ENCODE results near the gene DAB2.

DAB2 gene

GRCh38 chr5:39400713-39401578 lies 23.8 kb downstream of the DAB2 start:
- H3K4me3 ChIP-seq (ENCODE audit: low read length) = no peak overlapping the region
- no peak for DNase-seq (ENCODE audit: low read depth)
- TF ChIP-seq, protein P1, sequence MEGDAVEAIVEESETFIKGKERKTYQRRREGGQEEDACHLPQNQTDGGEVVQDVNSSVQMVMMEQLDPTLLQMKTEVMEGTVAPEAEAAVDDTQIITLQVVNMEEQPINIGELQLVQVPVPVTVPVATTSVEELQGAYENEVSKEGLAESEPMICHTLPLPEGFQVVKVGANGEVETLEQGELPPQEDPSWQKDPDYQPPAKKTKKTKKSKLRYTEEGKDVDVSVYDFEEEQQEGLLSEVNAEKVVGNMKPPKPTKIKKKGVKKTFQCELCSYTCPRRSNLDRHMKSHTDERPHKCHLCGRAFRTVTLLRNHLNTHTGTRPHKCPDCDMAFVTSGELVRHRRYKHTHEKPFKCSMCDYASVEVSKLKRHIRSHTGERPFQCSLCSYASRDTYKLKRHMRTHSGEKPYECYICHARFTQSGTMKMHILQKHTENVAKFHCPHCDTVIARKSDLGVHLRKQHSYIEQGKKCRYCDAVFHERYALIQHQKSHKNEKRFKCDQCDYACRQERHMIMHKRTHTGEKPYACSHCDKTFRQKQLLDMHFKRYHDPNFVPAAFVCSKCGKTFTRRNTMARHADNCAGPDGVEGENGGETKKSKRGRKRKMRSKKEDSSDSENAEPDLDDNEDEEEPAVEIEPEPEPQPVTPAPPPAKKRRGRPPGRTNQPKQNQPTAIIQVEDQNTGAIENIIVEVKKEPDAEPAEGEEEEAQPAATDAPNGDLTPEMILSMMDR (conservative IDR thresholded peaks at IDR 0.05; ENCODE audit: low read length) = no peak

DNA sequence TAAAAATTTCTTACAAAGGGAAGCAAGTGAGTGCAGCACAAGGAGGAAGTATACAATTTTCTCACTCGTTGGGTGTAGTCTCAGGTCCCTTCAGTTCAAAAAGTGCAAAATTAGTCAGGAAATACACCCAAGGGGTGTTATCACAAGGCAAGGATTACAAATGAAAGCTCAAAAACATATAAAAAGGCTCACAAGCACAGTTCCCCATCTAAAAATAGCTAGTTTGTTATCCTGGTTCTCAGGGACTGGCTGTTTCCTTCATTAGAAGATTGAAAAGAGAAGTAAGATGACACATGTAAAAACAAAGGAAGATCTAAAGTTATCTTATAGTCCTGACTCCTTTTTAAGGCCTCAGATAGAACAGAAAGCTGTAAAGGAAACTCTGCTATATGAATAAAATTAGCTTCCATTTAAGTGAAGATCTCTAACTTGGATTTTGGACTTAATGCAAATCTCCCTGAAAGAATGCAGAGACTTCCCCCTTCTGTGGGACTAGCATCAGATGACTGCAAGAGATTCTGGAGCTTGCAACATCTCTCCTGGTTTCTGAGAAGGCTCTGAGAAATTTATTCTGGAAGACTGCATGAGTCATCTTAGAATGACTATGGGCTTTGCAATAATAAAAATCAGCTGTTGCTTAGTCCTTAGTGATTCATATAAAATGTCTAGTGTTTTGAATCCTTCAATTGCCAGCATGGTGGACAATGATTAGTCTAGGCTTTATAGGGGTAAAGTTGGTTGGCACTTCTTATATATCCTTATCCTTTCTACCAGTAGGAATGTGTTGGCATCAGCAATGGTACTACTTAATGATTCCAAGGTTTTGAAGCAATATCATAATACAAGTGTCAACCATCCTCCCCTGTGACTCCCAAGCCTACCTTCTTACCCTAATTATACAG lies 25.4 kb downstream of the DAB2 start:
- TF ChIP-seq, protein P1 (conservative IDR thresholded peaks at IDR 0.05; ENCODE audit: low read length) = no peak
- H3K4me3 ChIP-seq (ENCODE audit: low read length) = 0 out of 2 replicates have a peak overlapping the region, but pooled peaks have one; percentile 7
- peak; percentile 97 for DNase-seq (ENCODE audit: low read depth)

DNA sequence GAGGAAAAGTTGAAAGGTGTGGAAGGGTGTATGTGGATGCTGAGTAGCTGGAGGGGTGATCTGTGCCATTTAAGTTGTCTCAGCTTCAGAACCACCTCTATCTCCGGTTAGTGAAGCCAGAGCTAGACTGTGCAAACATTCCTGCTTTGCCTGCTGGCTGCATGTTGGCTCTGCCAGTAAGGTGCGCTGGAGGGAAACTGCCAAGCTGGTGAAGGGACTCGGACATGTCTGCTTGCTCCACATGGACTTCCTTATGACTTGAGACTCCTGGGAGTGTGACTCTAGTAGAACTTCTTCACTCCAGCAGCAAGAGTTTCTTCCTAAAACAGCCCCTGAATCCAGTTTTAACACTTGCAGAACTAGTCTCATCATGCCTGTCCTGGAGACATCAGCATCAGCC lies 27.9 kb downstream of the DAB2 start:
- no peak overlapping the region for H3K4me3 ChIP-seq (ENCODE audit: low read length)
- TF ChIP-seq, protein P1 (conservative IDR thresholded peaks at IDR 0.05; ENCODE audit: low read length) = no peak
- DNase-seq (ENCODE audit: low read depth) = no peak

DNA sequence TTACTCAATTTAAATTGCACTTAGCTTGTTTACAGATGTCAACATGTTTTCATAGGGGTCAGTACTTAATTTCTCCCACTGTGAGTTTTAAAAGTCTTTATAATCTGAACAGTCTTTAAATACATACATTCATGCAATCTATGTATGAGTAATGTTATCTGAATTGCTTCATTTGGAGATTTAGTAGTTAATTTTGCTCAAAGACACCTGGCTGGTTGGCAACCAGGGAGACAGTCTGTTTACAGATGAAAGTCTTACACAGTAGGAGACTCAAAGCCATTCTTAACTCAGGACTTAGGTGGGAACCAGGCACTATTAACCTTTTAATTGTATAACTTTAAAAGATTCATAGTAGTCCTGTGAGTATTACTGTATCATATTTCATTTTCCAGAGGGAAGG lies 29.3 kb downstream of the DAB2 start:
- no peak for DNase-seq (ENCODE audit: low read depth)
- TF ChIP-seq, protein P1 (conservative IDR thresholded peaks at IDR 0.05; ENCODE audit: low read length) = no peak
- no peak overlapping the region for H3K4me3 ChIP-seq (ENCODE audit: low read length)

DNA sequence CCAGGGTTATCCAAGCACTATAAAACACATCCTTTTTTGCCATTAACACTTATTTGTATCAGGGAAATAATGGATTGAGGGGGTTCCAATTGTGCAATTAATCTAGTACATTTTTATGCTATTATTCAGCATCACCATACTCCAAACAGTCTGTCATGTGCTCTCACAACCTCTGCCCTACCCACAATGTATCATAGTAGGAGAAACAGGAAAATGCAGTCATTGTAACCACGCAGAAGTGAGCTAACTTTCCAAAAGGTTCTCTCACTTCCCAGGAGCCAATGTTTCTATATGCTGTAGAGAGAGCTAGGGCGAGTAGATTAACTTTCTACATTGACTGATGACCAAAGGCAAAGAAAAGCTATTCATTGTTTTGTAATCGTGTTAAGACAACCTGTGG lies 29.8 kb downstream of the DAB2 start:
- no peak overlapping the region for H3K4me3 ChIP-seq (ENCODE audit: low read length)
- TF ChIP-seq, protein P1 (conservative IDR thresholded peaks at IDR 0.05; ENCODE audit: low read length) = no peak
- peak; percentile 75 for DNase-seq (ENCODE audit: low read depth)

DNA sequence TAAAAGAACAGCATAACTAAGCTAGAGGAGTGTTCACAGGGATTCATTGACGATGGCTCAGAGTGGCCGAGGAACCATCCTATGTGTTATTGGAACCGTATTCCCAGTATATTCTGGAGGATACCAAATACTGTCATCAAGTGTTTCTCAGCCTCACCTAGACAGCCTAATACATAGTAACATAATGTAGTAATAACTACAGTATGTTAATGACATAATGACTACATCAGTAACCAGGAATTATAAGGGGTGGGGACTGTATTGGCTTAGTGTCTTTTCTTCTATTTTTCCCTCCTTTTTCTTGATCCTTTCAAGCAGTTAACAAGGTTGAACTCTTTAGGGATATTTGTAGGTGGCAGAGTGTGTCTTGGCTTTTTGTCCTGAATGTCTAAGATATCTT lies 33.8 kb downstream of the DAB2 start:
- DNase-seq (ENCODE audit: low read depth) = no peak
- no peak overlapping the region for H3K4me3 ChIP-seq (ENCODE audit: low read length)
- TF ChIP-seq, protein P1 (conservative IDR thresholded peaks at IDR 0.05; ENCODE audit: low read length) = no peak
